ENCODE measurements around the gene FXYD6. TPM values are rescaled to one million over a fixed set of nuclear protein-coding genes. Genes with fewer than 3 reads are reported as not detected.
A peak's percentile ranks its signal among the peaks of the same experiment; 100 is the strongest.

FXYD6 gene
- total and polyA plus RNA-seq, 3 donors from 2014 or later, result 186 to 439 (median 191) TPM

DNA sequence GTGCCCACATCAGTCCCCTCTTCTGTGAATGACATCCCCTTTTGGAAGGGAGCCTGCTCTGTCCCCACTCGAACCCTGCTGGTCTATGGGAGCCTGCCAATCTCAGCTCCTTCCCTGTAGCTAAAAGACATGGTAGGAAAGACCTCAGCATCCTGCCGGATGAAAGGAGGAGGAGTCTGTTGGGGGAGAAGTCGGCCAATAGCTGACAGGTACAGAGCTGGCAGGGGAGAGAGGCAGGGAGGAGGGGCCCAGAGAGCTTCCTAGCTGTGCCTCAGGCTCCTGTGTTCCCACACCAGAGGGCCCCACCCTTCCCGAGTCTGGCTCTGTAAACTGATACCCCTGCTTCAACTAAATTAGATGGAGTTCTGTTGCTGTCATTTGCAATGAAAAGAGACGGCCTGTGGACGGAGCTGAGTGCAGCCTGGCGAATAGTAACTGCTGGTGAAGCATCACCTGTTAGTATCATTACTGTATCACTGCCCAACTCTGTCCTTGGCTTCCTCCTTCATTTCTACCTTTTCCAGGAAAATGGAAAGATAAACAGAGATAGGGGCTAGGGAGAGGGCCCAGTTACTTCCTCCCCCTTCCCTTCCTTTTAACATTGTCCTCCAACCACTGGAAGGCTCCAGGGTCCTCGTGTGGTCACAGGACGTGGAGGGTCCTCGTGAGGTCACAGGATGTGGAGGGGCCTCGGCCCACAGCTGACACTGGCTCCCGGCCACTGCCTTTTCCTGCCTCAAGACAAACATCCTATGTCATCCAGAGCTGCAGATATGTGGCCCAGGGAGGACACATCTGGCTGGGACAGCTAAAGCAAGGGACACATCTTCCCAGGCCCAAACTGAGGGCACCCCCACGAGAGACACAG, 15.1 kb downstream of the FXYD6 start:
- H3K27me3 ChIP-seq, result no peaks in the 10 kb centered on the region
- peak overlapping the region in 1 of 2 donors; percentile 33 for H3K4me3 ChIP-seq
- no peaks in the 10 kb centered on the region for H3K36me3 ChIP-seq (ENCODE audit: low read depth, missing control alignments)
- WGBS, 2 donors, result 22 to 33% methylated on average over 12 to 13 of the region's 13 CpGs
- peak overlapping the region; percentile 79 to 83 for H3K27ac ChIP-seq
- peak; percentile 70 for DNase-seq
- no peaks in the 10 kb centered on the region for H3K9me3 ChIP-seq
- no peak for TF ChIP-seq POLR2A (IDR thresholded peaks at IDR 0.05)
- TF ChIP-seq, protein P1, sequence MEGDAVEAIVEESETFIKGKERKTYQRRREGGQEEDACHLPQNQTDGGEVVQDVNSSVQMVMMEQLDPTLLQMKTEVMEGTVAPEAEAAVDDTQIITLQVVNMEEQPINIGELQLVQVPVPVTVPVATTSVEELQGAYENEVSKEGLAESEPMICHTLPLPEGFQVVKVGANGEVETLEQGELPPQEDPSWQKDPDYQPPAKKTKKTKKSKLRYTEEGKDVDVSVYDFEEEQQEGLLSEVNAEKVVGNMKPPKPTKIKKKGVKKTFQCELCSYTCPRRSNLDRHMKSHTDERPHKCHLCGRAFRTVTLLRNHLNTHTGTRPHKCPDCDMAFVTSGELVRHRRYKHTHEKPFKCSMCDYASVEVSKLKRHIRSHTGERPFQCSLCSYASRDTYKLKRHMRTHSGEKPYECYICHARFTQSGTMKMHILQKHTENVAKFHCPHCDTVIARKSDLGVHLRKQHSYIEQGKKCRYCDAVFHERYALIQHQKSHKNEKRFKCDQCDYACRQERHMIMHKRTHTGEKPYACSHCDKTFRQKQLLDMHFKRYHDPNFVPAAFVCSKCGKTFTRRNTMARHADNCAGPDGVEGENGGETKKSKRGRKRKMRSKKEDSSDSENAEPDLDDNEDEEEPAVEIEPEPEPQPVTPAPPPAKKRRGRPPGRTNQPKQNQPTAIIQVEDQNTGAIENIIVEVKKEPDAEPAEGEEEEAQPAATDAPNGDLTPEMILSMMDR (IDR thresholded peaks at IDR 0.05), result no peak
- intact Hi-C loops (cut with DNase I; ENCODE audit: low total_unique reads), result no loop called here
- peaks cover 71% of the 10 kb centered on the region for H3K4me1 ChIP-seq

DNA sequence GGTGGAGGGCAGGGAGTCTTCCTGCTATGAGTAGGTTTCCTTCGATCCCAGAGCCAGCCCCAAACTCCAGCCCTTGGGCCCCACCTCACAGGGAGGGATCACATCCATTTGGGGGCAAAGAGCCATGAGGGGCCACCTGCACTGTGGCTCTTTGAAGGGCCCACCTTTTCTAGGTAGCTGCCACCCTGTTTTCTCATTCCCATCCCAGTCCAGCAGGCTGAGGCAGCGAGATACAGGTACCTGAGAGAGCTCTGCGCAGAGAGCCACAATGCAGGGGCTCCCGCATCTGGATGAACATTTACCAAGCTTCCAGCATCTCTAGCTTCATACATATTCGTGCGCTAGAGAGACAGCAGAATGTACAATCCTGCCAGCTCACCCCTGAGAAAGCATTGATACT, 16.3 kb downstream of the FXYD6 start:
- intact Hi-C loops (cut with DNase I; ENCODE audit: low total_unique reads), result no loop called here
- DNase-seq, result no peak

GRCh38 chr11:117859488-117860112, 16.9 kb downstream of the FXYD6 start:
- no peaks in the 10 kb centered on the region for H3K27me3 ChIP-seq
- H3K9me3 ChIP-seq, result no peaks in the 10 kb centered on the region
- TF ChIP-seq, protein P1 (IDR thresholded peaks at IDR 0.05), result no peak
- no peak for TF ChIP-seq POLR2A (IDR thresholded peaks at IDR 0.05)
- H3K27ac ChIP-seq, result peak overlapping the region; percentile 61 to 79
- no peak for DNase-seq
- intact Hi-C loops (cut with DNase I; ENCODE audit: low total_unique reads), result no loop called here
- 42 to 51% methylated on average over 9 of the region's 9 CpGs for WGBS, 2 donors
- no peak overlapping the region for H3K4me3 ChIP-seq
- peaks cover 82% of the 10 kb centered on the region for H3K4me1 ChIP-seq
- H3K36me3 ChIP-seq (ENCODE audit: low read depth, missing control alignments), result no peaks in the 10 kb centered on the region

More for the DNA sequence above, 16.3 kb downstream of the FXYD6 start:
- H3K9me3 ChIP-seq, result no peaks in the 10 kb centered on the region
- H3K4me1 ChIP-seq, result peaks cover 77% of the 10 kb centered on the region
- no peaks in the 10 kb centered on the region for H3K36me3 ChIP-seq (ENCODE audit: low read depth, missing control alignments)
- 47 to 64% methylated on average over 5 to 6 of the region's 6 CpGs for WGBS, 2 donors
- H3K27me3 ChIP-seq, result no peaks in the 10 kb centered on the region
- no peak overlapping the region for H3K4me3 ChIP-seq
- TF ChIP-seq, protein P1 (IDR thresholded peaks at IDR 0.05), result no peak
- no peak for TF ChIP-seq POLR2A (IDR thresholded peaks at IDR 0.05)
- peak overlapping the region; percentile 61 to 79 for H3K27ac ChIP-seq

DNA sequence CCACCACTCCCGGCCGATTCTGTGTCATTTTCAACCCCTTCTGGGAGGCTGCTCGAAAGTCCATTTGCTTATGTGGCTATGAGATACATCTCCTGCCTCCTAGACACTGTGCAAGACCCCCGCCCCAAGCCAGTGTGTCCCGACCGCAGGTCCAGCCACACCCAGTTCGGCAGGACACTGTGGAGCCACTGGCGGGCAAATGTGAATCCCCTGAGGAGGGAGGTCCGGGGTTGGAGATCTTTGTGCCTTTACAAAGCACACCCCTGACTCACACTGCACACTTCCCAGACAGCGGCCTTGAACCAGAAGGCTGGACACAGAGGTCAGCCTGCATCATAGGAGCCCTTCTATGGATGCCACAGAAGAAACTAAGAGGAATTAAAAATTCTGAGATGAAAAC, 17.4 kb downstream of the FXYD6 start:
- intact Hi-C loops (cut with DNase I; ENCODE audit: low total_unique reads), result no loop called here
- Histone ChIP-seq H3K9me3 (no peaks in the 10 kb centered on the region), H3K4me3 (no peak overlapping the region), H3K36me3 (ENCODE audit: low read depth, missing control alignments) (no peaks in the 10 kb centered on the region), H3K4me1 (peaks cover 83% of the 10 kb centered on the region), H3K27ac (peak overlapping the region; percentile 61 to 79), H3K27me3 (no peaks in the 10 kb centered on the region)
- WGBS, 2 donors, result 42 to 61% methylated on average over 5 to 10 of the region's 10 CpGs
- DNase-seq, result no peak
- TF ChIP-seq POLR2A (IDR thresholded peaks at IDR 0.05), result no peak
- TF ChIP-seq, protein P1 (IDR thresholded peaks at IDR 0.05), result no peak

All from testis (tissue), 3 donors.